Hepatocyte (in vitro differentiated cells): Measurements from ENCODE around the gene RBKS. TPM values are rescaled to one million over a fixed set of nuclear protein-coding genes. Genes with fewer than 3 reads are reported as not detected.

Source experiments
- DNase-seq: peaks from one replicate; pipeline ENCODE4 v3.0.0-alpha.2; 2016; ENCODE audit warnings: low spot score
- H2AFZ ChIP-seq: fragments of 200-600 bp; sonication (generic); 2 replicates; pipeline ENCODE4 v1.6.0; 2016; ENCODE audit warnings: antibody characterized with exemption, mild to moderate bottlenecking
- H3K27ac ChIP-seq: fragments of 200-600 bp; sonication (generic); 2 replicates; pipeline ENCODE4 v1.5.1; 2016; ENCODE audit warnings: mild to moderate bottlenecking
- H3K27me3 ChIP-seq: fragments of 200-600 bp; sonication (generic); 2 replicates; pipeline ENCODE4 v1.6.1; 2016
- H3K36me3 ChIP-seq: fragments of 200-600 bp; sonication (generic); replicated peaks from 2 replicates; pipeline ENCODE4 v1.5.1; 2016; ENCODE audit warnings: low read depth; ENCODE audit not compliant: insufficient read depth
- H3K4me1 ChIP-seq: fragments of 200-600 bp; sonication (generic); 2 replicates; pipeline ENCODE4 v1.5.1; 2016; ENCODE audit warnings: mild to moderate bottlenecking, moderate library complexity; ENCODE audit not compliant: insufficient read depth
- H3K4me2 ChIP-seq: fragments of 200-600 bp; sonication (generic); 2 replicates; pipeline ENCODE4 v1.6.0; 2016
- H3K4me3 ChIP-seq: fragments of 200-600 bp; sonication (generic); 2 replicates; pipeline ENCODE4 v1.5.1; 2016; ENCODE audit warnings: mild to moderate bottlenecking
- H3K79me2 ChIP-seq: fragments of 200-600 bp; sonication (generic); 2 replicates; pipeline ENCODE4 v1.6.0; 2017; ENCODE audit warnings: mild to moderate bottlenecking
- H3K9me2 ChIP-seq: fragments of 200-600 bp; sonication (generic); replicated peaks from 2 replicates; pipeline ENCODE4 v1.6.0; 2017; ENCODE audit warnings: mild to moderate bottlenecking; ENCODE audit not compliant: insufficient read depth
- H3K9me3 ChIP-seq: fragments of 200-600 bp; sonication (generic); 2 replicates; pipeline ENCODE4 v1.5.1; 2016; ENCODE audit warnings: low read depth, mild to moderate bottlenecking
- H4K20me1 ChIP-seq: fragments of 200-600 bp; sonication (generic); 2 replicates; pipeline ENCODE4 v1.6.0; 2016; ENCODE audit warnings: mild to moderate bottlenecking; ENCODE audit not compliant: insufficient read depth, poor library complexity, severe bottlenecking
- EZH2 ChIP-seq: fragments of 200-600 bp; sonication (generic); IDR thresholded peaks from 2 replicates; pipeline ENCODE4 v1.6.1; 2016; ENCODE audit warnings: antibody characterized with exemption, mild to moderate bottlenecking, borderline replicate concordance
- EZH2phosphoT487 ChIP-seq: fragments of 200-600 bp; sonication (generic); IDR thresholded peaks from one replicate; pipeline ENCODE4 v1.6.1; 2018; ENCODE audit warnings: antibody characterized with exemption, mild to moderate bottlenecking, low read depth, moderate library complexity; ENCODE audit not compliant: unreplicated experiment, severe bottlenecking
- WGBS: methylation state at CpG from one replicate; pipeline ENCODE4 v1.1.6; 2016; ENCODE audit warnings: low lambda C conversion rate; ENCODE audit errors: missing lambda C conversion rate; 5-methylcytosine and 5-hydroxymethylcytosine counted together
- polyA plus RNA-seq: library from polyadenylated mRNA; unstranded; fragments of >200 nt; fragmentation: Nextera tagmentation; extraction: Ambion mirVana; gene quantifications from 2 replicates; pipeline ENCODE4 v1.2.1, GENCODE V29; 2016
- total RNA-seq: library from RNA; depleted of rRNA; stranded (reverse); fragments of >200 nt; gene quantifications from 2 replicates; pipeline ENCODE4 v1.2.3, GENCODE V29; 2014
- TF ChIP-seq, protein P1 (sequence below): fragments of 200-600 bp; sonication (generic); IDR thresholded peaks from 2 replicates; pipeline ENCODE4 v1.5.1; 2016; ENCODE audit warnings: antibody characterized with exemption, mild to moderate bottlenecking; ENCODE audit not compliant: poor library complexity

The RBKS gene
- total and polyA plus RNA-seq, 2 experiments from 2014 or later: 5.5 to 7.2 TPM

- Histone ChIP-seq H3K9me3 (no peaks in the 10 kb centered on the region), H3K9me2 (no peaks in the 10 kb centered on the region), H3K4me3 (no peak overlapping the region), H3K4me1 (no peaks in the 10 kb centered on the region), H3K4me2 (no peak overlapping the region), H3K27me3 (no peaks in the 10 kb centered on the region), H4K20me1 (no peaks in the 10 kb centered on the region), H3K79me2 (no peaks in the 10 kb centered on the region), H2AFZ (no peak overlapping the region), H3K27ac (no peak overlapping the region), H3K36me3 (no peaks in the 10 kb centered on the region)
- DNase-seq: no peak
- WGBS: 97% methylated on average over 7 of the region's 7 CpGs
- TF ChIP-seq EZH2: no peak
- TF ChIP-seq EZH2phosphoT487: no peak
- TF ChIP-seq, protein P1, sequence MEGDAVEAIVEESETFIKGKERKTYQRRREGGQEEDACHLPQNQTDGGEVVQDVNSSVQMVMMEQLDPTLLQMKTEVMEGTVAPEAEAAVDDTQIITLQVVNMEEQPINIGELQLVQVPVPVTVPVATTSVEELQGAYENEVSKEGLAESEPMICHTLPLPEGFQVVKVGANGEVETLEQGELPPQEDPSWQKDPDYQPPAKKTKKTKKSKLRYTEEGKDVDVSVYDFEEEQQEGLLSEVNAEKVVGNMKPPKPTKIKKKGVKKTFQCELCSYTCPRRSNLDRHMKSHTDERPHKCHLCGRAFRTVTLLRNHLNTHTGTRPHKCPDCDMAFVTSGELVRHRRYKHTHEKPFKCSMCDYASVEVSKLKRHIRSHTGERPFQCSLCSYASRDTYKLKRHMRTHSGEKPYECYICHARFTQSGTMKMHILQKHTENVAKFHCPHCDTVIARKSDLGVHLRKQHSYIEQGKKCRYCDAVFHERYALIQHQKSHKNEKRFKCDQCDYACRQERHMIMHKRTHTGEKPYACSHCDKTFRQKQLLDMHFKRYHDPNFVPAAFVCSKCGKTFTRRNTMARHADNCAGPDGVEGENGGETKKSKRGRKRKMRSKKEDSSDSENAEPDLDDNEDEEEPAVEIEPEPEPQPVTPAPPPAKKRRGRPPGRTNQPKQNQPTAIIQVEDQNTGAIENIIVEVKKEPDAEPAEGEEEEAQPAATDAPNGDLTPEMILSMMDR: no peak
Observed at GRCh38 chr2:27843992-27844391, 46.2 kb downstream of the RBKS start.

DNA sequence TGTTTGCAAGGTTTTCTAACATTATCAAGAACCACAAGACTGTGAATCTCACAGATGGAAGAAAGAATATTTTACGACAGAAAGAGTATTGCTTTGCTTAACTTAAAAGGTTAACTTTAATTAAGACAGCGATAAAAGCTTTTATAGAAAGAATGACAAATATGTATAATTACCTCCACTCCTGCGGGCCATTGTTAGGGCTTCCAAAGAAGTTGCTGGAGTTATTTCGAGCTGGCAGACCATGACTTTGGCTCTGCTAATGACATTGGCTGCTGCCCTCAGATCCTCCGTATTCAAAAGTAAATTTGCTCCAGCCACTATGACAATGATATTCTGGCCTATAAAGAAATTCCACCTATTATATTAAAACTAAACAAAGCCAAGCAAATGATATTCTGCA, 47.3 kb downstream of the RBKS start:
- Histone ChIP-seq H3K27me3 (no peaks in the 10 kb centered on the region), H2AFZ (no peak overlapping the region), H3K9me2 (no peaks in the 10 kb centered on the region), H3K4me1 (no peaks in the 10 kb centered on the region), H3K4me3 (no peak overlapping the region), H4K20me1 (no peaks in the 10 kb centered on the region), H3K9me3 (no peaks in the 10 kb centered on the region), H3K4me2 (no peak overlapping the region), H3K36me3 (no peaks in the 10 kb centered on the region), H3K27ac (no peak overlapping the region), H3K79me2 (no peaks in the 10 kb centered on the region)
- TF ChIP-seq EZH2 (no peak), EZH2phosphoT487 (no peak)
- TF ChIP-seq, protein P1: no peak
- 64% methylated on average over 5 of the region's 5 CpGs for WGBS
- DNase-seq: no peak

DNA sequence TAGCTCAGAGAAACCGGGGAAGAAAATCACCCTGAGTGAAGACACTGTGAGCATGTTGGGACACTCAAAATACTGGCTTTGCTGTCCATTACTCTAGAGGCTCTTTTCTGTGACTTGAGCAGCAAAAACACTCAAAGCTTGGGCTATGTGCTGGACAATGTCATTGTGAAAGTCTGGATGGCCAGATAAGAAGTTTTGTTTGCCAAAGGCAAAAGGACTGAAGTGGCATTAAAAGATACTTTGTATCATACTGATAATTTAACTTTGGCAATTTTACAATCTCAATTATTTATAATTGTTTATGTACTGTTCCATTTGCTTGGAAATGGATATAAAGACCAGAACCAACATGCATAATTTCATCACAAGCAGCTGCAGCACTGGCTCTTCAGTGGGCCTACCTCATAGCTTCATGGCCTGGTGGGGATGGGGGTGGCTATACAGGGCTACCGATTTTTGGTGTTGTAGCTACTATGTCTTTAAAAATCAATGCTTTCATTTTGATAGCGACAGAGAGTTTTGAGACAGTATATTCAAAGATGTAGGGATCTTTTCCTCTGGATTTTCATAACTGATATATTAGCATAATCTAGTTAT, 51.1 kb downstream of the RBKS start:
- H3K79me2 ChIP-seq: no peaks in the 10 kb centered on the region
- H3K9me2 ChIP-seq: no peaks in the 10 kb centered on the region
- no peaks in the 10 kb centered on the region for H3K36me3 ChIP-seq
- no peak overlapping the region for H3K27ac ChIP-seq
- no peaks in the 10 kb centered on the region for H3K9me3 ChIP-seq
- no peak for DNase-seq
- WGBS: 39% methylated on average over 3 of the region's 3 CpGs
- no peaks in the 10 kb centered on the region for H4K20me1 ChIP-seq
- H3K4me1 ChIP-seq: no peaks in the 10 kb centered on the region
- no peak overlapping the region for H3K4me3 ChIP-seq
- H3K27me3 ChIP-seq: no peaks in the 10 kb centered on the region
- no peak overlapping the region for H2AFZ ChIP-seq
- no peak overlapping the region for H3K4me2 ChIP-seq
- TF ChIP-seq EZH2: no peak
- TF ChIP-seq, protein P1: no peak
- TF ChIP-seq EZH2phosphoT487: no peak

- no peaks in the 10 kb centered on the region for H3K36me3 ChIP-seq
- H3K27ac ChIP-seq: no peak overlapping the region
- H3K4me2 ChIP-seq: no peak overlapping the region
- no peaks in the 10 kb centered on the region for H3K27me3 ChIP-seq
- H3K4me1 ChIP-seq: no peaks in the 10 kb centered on the region
- no peaks in the 10 kb centered on the region for H3K79me2 ChIP-seq
- no peaks in the 10 kb centered on the region for H3K9me3 ChIP-seq
- no peak for TF ChIP-seq EZH2phosphoT487
- no peak for TF ChIP-seq EZH2
- TF ChIP-seq, protein P1: no peak
- H4K20me1 ChIP-seq: no peaks in the 10 kb centered on the region
- no peak overlapping the region for H3K4me3 ChIP-seq
- no peaks in the 10 kb centered on the region for H3K9me2 ChIP-seq
- DNase-seq: no peak
- no peak overlapping the region for H2AFZ ChIP-seq
Observed at GRCh38 chr2:27838502-27838901, 51.7 kb downstream of the RBKS start.
